Measurements from ENCODE around the gene EYS.
"Not testable (repeated sequence)": the region's sequence is repeated elsewhere in the genome, so short reads cannot be mapped to it uniquely, and the experiment has no call there.

EYS gene

GRCh38 chr6:64270083-64270482 lies 1436.9 kb downstream of the EYS start:
- DNase-seq = no peak

- no peak for DNase-seq
Observed at GRCh38 chr6:64266351-64266821, 1440.6 kb downstream of the EYS start.

GRCh38 chr6:64263778-64264177 lies 1443.2 kb downstream of the EYS start:
- DNase-seq = no peak

- DNase-seq = no peak
Observed at GRCh38 chr6:64259372-64259771, 1447.7 kb downstream of the EYS start.

GRCh38 chr6:64258752-64259151 lies 1448.3 kb downstream of the EYS start:
- no peak for DNase-seq

GRCh38 chr6:64258302-64258701 lies 1448.7 kb downstream of the EYS start:
- DNase-seq = no peak

- DNase-seq = no peak
Observed at GRCh38 chr6:64257586-64257985, 1449.4 kb downstream of the EYS start.

GRCh38 chr6:64256483-64256882 lies 1450.5 kb downstream of the EYS start:
- no peak for DNase-seq

- no peak for DNase-seq
Observed at GRCh38 chr6:64255000-64255399, 1452.0 kb downstream of the EYS start.

GRCh38 chr6:64254558-64254957 lies 1452.5 kb downstream of the EYS start:
- DNase-seq = no peak

- no peak for DNase-seq
Observed at GRCh38 chr6:64252256-64252655, 1454.8 kb downstream of the EYS start.

GRCh38 chr6:64250126-64250525 lies 1456.9 kb downstream of the EYS start:
- no peak for DNase-seq

- no peak for DNase-seq
Observed at GRCh38 chr6:64249115-64249514, 1457.9 kb downstream of the EYS start.

- DNase-seq = no peak
Observed at GRCh38 chr6:64243618-64244017, 1463.4 kb downstream of the EYS start.

- DNase-seq = not testable (repeated sequence)
Observed at GRCh38 chr6:64238908-64239307, 1468.1 kb downstream of the EYS start.

- no peak for DNase-seq
Observed at GRCh38 chr6:64238071-64238470, 1469.0 kb downstream of the EYS start.

- no peak for DNase-seq
Observed at GRCh38 chr6:64233746-64234145, 1473.3 kb downstream of the EYS start.

- DNase-seq = no peak
Observed at GRCh38 chr6:64231928-64232327, 1475.1 kb downstream of the EYS start.

GRCh38 chr6:64230530-64230929 lies 1476.5 kb downstream of the EYS start:
- no peak for DNase-seq

GRCh38 chr6:64227863-64228262 lies 1479.2 kb downstream of the EYS start:
- DNase-seq = no peak

GRCh38 chr6:64225503-64225902 lies 1481.5 kb downstream of the EYS start:
- no peak for DNase-seq

- no peak for DNase-seq
Observed at GRCh38 chr6:64224819-64225218, 1482.2 kb downstream of the EYS start.

GRCh38 chr6:64221776-64222175 lies 1485.2 kb downstream of the EYS start:
- DNase-seq = no peak

GRCh38 chr6:64220801-64221200 lies 1486.2 kb downstream of the EYS start:
- no peak for DNase-seq

- DNase-seq = no peak
Observed at GRCh38 chr6:64217721-64218620, 1489.1 kb downstream of the EYS start.

Measured in activated T-cell treated with anti-CD3 and anti-CD28 coated beads, Interleukin-2, amount 50 U/mL, for 1 hour (primary cell).